Keratinocyte (primary cell): ENCODE data around the gene BBX. TPM values are rescaled to one million over a fixed set of nuclear protein-coding genes. Genes with fewer than 3 reads are reported as not detected.

Experiments used
- DNase-seq: peaks from one replicate; pipeline ENCODE4 v3.0.0-alpha.2; 2011; ENCODE audit warnings: low read depth, missing footprints, low spot score
- FAIRE-seq: peaks from 2 replicates; lab custom pipeline; 2011; peaks lifted over from hg19 to GRCh38; lab: Jason Lieb, UNC
- H2AFZ ChIP-seq: 2 replicates; pipeline ENCODE4 v1.6.0; 2012; ENCODE audit warnings: low read length, control low read depth, inconsistent platforms; ENCODE audit not compliant: control insufficient read depth
- H3K27ac ChIP-seq: 2 replicates; pipeline ENCODE4 v1.5.1; 2011; ENCODE audit warnings: low read length; ENCODE audit not compliant: control insufficient read depth, insufficient read depth
- H3K27me3 ChIP-seq: 3 replicates; pipeline ENCODE4 v1.6.0; 2011; ENCODE audit warnings: low read length; ENCODE audit not compliant: control insufficient read depth, insufficient read depth; ENCODE audit errors: extremely low read depth
- H3K36me3 ChIP-seq, 2 experiments: 2 replicates in 1 of 2; 3 replicates in 1 of 2; pipeline ENCODE4 v1.5.1; 2011; ENCODE audit warnings: low read length in 2 of 2, mild to moderate bottlenecking in 1 of 2; ENCODE audit not compliant: control insufficient read depth in 2 of 2, insufficient read depth in 2 of 2; ENCODE audit errors: extremely low read depth in 1 of 2
- H3K4me1 ChIP-seq: 3 replicates; pipeline ENCODE4 v1.5.1; 2011; ENCODE audit warnings: low read length; ENCODE audit not compliant: control insufficient read depth, insufficient read depth; ENCODE audit errors: extremely low read depth
- H3K4me2 ChIP-seq: 3 replicates; pipeline ENCODE4 v1.6.0; 2011; ENCODE audit warnings: low read depth, low read length; ENCODE audit not compliant: control insufficient read depth, insufficient read depth; ENCODE audit errors: extremely low read depth
- H3K4me3 ChIP-seq, 3 experiments: fragments of 200-600 bp in 1 of 3; sonication (generic) in 1 of 3; 2 replicates in 2 of 3; 3 replicates in 1 of 3; pipeline ENCODE4 v1.5.1; 2011 to 2016; ENCODE audit warnings: low read length in 3 of 3, mild to moderate bottlenecking in 3 of 3, control low read depth in 2 of 3, inconsistent platforms in 1 of 3, low read depth in 1 of 3, mixed read lengths in 1 of 3, mixed run types in 1 of 3, moderate library complexity in 1 of 3; ENCODE audit not compliant: control insufficient read depth in 2 of 3, insufficient read depth in 2 of 3; ENCODE audit errors: extremely low read depth in 1 of 3
- H3K79me2 ChIP-seq: 2 replicates; pipeline ENCODE4 v1.6.0; 2012; ENCODE audit warnings: low read length; ENCODE audit not compliant: control insufficient read depth, insufficient read depth
- H3K9ac ChIP-seq: 3 replicates; pipeline ENCODE4 v1.6.0; 2011; ENCODE audit warnings: low read length; ENCODE audit not compliant: control insufficient read depth, insufficient read depth; ENCODE audit errors: extremely low read depth
- H3K9me1 ChIP-seq: 3 replicates; pipeline ENCODE4 v1.6.0; 2011; ENCODE audit warnings: low read length; ENCODE audit not compliant: control insufficient read depth, insufficient read depth; ENCODE audit errors: extremely low read depth
- H3K9me3 ChIP-seq: 2 replicates; pipeline ENCODE4 v1.5.1; 2012; ENCODE audit warnings: low read depth, low read length; ENCODE audit not compliant: control insufficient read depth
- H4K20me1 ChIP-seq: 3 replicates; pipeline ENCODE4 v1.6.0; 2011; ENCODE audit warnings: low read length; ENCODE audit not compliant: control insufficient read depth, insufficient read depth; ENCODE audit errors: extremely low read depth
- CTCF ChIP-seq, 3 experiments: IDR thresholded peaks in 1 of 3; conservative IDR thresholded peaks in 1 of 3; optimal IDR thresholded peaks in 1 of 3; 2 replicates in 2 of 3; 3 replicates in 1 of 3; pipeline versions ENCODE3 to v1.5.1; 2011; ENCODE audit warnings: low read length in 3 of 3, mild to moderate bottlenecking in 3 of 3, moderate library complexity in 2 of 3, control low read depth in 1 of 3, inconsistent platforms in 1 of 3; ENCODE audit not compliant: insufficient read depth in 2 of 3; ENCODE audit errors: extremely low read depth in 1 of 3
- EZH2 ChIP-seq: IDR thresholded peaks from one replicate; pipeline ENCODE4 v1.6.1; 2012; ENCODE audit warnings: inconsistent platforms, mild to moderate bottlenecking, low read length, moderate library complexity
- dilution Hi-C: fragments of 300-500 bp; cut with MboI; formaldehyde crosslinking; loops from one replicate; pipeline ENCODE4 v1.7.0; 2020; ENCODE audit warnings: low sequenced_read_pairs; ENCODE audit not compliant: extremely low pct_ligation_motif_present
- polyA plus RNA-seq, 5 experiments: library from polyadenylated mRNA; depleted of rRNA in 3 of 5; stranded (reverse) in 3 of 5; stranded (forward) in 1 of 5; unstranded in 1 of 5; fragments of >200 nt; gene quantifications; 1 replicate in 1 of 5; 2 replicates in 3 of 5; 3 replicates in 1 of 5; pipeline versions ENCODE4 v1.2.1 to v1.2.3, GENCODE V29; 2011 to 2012; ENCODE audit warnings: missing spikeins in 2 of 5, low read depth in 1 of 5, low replicate concordance in 1 of 5

BBX gene
- polyA plus RNA-seq, 1 donor (not counting 4 experiments of a cell fraction or from before 2014, with no cell fraction given) = 43.4 TPM

GRCh38 chr3:107508331-107508730, 14.4 kb upstream of the BBX start:
- Histone ChIP-seq H2AFZ (no peak overlapping the region), H4K20me1 (no peaks in the 10 kb centered on the region), H3K27me3 (no peaks in the 10 kb centered on the region), H3K4me1 (no peaks in the 10 kb centered on the region), H3K79me2 (no peaks in the 10 kb centered on the region), H3K9me3 (no peaks in the 10 kb centered on the region), H3K27ac (no peak overlapping the region), H3K36me3 (no peaks in the 10 kb centered on the region), H3K9ac (no peak overlapping the region), H3K4me2 (no peak overlapping the region), H3K9me1 (no peaks in the 10 kb centered on the region), H3K4me3 (no peak overlapping the region)
- FAIRE-seq = no peak
- no peak for DNase-seq
- TF ChIP-seq CTCF (optimal IDR thresholded peaks at IDR 0.05 in 1 of 3, IDR thresholded peaks at IDR 0.05 in 1 of 3, conservative IDR thresholded peaks at IDR 0.05 in 1 of 3; ENCODE audit: extremely low read depth in 1 of 3, insufficient read depth in 2 of 3, low read length in 3 of 3) (no peak), EZH2 (no peak)
- dilution Hi-C loops = no loop called here

- no peaks in the 10 kb centered on the region for H3K9me1 ChIP-seq
- no peak overlapping the region for H3K4me2 ChIP-seq
- dilution Hi-C loops = no loop called here
- H3K27ac ChIP-seq = no peak overlapping the region
- H3K9ac ChIP-seq = no peak overlapping the region
- H2AFZ ChIP-seq = no peak overlapping the region
- peak in 1 of 3 experiments; percentile 10 for TF ChIP-seq CTCF (optimal IDR thresholded peaks at IDR 0.05 in 1 of 3, IDR thresholded peaks at IDR 0.05 in 1 of 3, conservative IDR thresholded peaks at IDR 0.05 in 1 of 3; ENCODE audit: extremely low read depth in 1 of 3, insufficient read depth in 2 of 3, low read length in 3 of 3)
- no peak for TF ChIP-seq EZH2
- H3K36me3 ChIP-seq = no peaks in the 10 kb centered on the region
- H3K79me2 ChIP-seq = no peaks in the 10 kb centered on the region
- H3K9me3 ChIP-seq = no peaks in the 10 kb centered on the region
- no peak for DNase-seq
- H3K27me3 ChIP-seq = no peaks in the 10 kb centered on the region
- no peak overlapping the region for H3K4me3 ChIP-seq
- H4K20me1 ChIP-seq = no peaks in the 10 kb centered on the region
- no peak for FAIRE-seq
- no peaks in the 10 kb centered on the region for H3K4me1 ChIP-seq
Measured at GRCh38 chr3:107512108-107512507, 10.7 kb upstream of the BBX start.
